RPMI7951 (cell line): Measurements from ENCODE around the gene RAB29. TPM values are rescaled to one million over a fixed set of nuclear protein-coding genes. Genes with fewer than 3 reads are reported as not detected.
"Not testable (repeated sequence)": the region's sequence is repeated elsewhere in the genome, so short reads cannot be mapped to it uniquely, and the experiment has no call there.

Experiments
- DNase-seq: peaks from one replicate; pipeline ENCODE4 v3.0.0-alpha.2; 2012; ENCODE audit warnings: low read depth
- total RNA-seq: library from RNA; depleted of rRNA; stranded (reverse); fragments of >200 nt; shearing (Covaris generic); gene quantifications from 2 replicates; pipeline ENCODE4 v1.2.3, GENCODE V29; 2014; rRNA removed

RAB29 gene
- total RNA-seq = 14.6 and 15.1 TPM in 2 replicates

GRCh38 chr1:205775015-205775716 lies at the start of gene RAB29:
TSS of gene RAB29 (minus strand) at chr1:205775482. CDS start at chr1:205774956, 526 bp downstream.
- peak; percentile 73 for DNase-seq

GRCh38 chr1:205824180-205824579 lies 48.9 kb upstream of the RAB29 start:
- no peak for DNase-seq

- DNase-seq = not testable (repeated sequence)
These were observed 48.0 kb upstream of the RAB29 start for GRCh38 chr1:205823260-205823659.

GRCh38 chr1:205822397-205822796 lies 47.1 kb upstream of the RAB29 start:
- no peak for DNase-seq

DNA sequence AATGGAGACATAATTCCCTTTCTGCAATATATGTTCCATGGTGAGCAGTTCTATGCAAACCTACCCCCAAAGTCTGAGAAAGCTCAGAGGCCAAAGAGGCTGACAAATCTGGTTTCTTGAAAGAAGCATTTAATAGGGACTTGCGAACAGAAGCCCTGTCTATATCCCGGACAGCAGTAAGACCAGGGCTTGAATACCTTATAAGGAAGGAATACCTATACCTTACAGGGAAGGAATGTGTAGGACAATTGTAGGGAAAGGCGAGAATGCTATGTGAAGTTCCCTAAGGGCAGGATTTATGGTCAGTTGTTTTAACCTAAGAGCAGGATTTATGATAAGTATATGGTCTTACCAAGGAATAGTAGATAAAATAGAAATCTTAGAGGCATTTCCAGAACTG lies 42.7 kb upstream of the RAB29 start:
- no peak for DNase-seq

GRCh38 chr1:205817364-205817763 lies 42.1 kb upstream of the RAB29 start:
- no peak for DNase-seq

- DNase-seq = no peak
These were observed 38.4 kb upstream of the RAB29 start for GRCh38 chr1:205813755-205814058.

DNA sequence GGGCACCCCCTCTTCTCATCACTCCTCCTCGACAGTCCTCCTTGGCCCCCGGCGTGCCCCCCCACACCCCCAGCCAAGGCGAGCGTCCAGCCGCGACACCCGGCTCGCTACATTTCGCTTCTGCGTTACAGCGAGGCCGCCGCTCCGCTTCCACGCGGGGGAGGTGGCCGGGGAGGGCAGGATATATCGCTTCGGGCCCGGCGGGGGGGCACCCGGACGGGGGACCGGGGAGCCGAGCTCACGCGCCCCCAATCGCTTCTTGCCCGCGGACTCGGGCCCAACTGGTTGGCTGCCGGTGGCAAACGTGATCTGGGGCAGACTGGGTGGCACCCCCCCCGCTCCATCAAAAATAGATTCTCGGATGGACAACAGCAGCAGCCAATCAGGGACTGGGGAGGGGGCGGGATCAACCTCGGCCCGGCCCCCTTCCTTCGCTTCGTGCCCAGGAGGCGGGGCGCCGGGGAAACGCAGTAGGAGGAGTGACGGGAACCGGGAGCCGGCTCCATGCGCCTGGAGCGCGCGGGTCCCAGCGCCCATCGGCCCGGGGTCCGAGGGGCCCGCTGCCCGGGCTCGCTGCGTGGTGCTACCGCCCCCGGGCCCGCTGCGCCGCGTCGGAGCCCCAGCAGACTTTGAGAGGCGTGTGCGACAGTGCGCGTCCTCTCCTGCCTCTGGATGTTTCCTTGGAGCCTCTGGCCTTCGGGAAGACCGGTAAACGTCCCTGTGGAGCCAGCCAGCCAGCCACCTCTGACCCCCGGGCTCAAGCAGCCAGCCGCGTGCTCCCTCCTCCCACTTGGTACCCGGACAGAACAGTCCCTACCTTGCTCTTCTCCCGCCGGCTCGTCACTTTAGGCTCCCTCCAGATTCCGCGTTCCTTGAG lies 37.8 kb upstream of the RAB29 start, which contains the start of gene SLC41A1:
SLC41A1 (minus strand) TSS at position 321 of the 877 bp plus-strand sequence. CDS start 2,757 bp downstream, outside the sequence.
- DNase-seq = peak; percentile 87

- DNase-seq = peak; percentile 9
These were observed 37.1 kb upstream of the RAB29 start for GRCh38 chr1:205812271-205812877.

DNA sequence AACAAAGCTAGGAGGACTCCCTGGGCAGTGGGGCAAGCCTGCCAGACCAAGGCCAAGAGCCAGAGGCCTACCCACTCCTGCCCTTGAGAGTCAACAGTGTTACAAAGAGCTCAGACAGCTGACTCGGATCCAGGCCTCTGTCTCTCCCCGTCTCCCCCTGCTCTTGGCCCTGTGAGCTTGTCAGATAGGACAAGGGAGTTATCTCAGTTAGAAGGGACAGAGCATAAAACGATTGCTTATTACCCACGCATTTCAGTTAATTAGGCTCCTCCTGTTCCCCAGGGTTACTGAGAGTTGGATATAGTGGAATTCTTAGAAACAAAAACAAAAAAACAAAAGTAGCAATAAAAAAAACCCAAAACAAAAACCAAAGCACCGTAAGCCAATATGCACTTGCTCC lies 36.4 kb upstream of the RAB29 start:
- DNase-seq = no peak

- DNase-seq = no peak
These were observed 35.3 kb upstream of the RAB29 start for GRCh38 chr1:205810448-205811157.

DNA sequence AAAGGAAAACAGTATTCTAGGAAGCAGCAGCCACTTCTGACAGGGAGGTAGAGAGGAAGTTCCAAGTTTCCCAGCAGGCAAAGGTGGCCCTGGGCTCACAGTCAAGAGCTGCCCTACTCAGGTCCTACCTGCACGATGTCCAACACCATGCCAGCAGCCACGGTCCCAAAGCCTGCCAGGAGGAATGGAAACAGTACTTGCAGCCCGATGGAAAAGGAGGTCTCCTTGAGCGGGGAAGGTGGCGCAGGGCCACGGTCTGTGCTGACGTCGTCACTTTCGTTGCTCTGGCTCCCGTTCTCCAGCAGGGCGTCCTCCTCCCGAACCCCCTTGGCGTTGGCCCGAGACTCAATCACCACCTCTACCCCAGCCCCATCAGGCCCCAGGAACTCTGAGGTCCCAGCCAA lies 34.7 kb upstream of the RAB29 start:
- DNase-seq = no peak

- no peak for DNase-seq
These were observed 34.2 kb upstream of the RAB29 start for GRCh38 chr1:205809469-205809868.

DNA sequence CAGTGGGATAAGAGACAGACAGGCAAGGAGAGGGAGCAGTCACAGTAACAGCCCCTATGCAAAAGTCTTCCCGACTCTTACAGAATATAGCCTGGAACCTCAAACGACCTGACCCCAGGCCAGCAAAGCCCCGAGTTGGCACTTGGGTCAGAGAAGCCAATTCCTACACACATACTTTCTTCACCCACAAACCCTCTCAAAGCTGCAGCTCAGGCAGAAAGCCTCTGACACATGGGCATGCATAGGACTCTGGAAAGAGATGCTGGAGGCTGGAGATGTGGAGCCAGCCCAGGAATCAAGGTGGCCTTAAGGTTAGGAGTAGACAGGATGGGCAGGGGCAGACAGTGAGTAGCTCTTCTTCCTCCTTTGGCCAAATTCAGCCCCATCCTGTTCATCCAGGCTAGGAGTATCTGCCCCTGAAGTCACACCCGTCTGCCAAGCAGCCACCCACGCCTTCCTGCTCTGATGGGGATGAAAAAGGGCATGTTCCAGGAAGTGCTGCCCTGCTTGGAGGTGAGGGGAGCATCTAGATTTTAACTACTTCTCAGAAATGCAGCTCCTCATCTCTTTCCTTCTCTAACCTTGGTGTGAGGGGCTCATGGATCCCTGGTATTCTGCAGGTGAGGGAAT lies 29.9 kb upstream of the RAB29 start:
- DNase-seq = no peak

DNA sequence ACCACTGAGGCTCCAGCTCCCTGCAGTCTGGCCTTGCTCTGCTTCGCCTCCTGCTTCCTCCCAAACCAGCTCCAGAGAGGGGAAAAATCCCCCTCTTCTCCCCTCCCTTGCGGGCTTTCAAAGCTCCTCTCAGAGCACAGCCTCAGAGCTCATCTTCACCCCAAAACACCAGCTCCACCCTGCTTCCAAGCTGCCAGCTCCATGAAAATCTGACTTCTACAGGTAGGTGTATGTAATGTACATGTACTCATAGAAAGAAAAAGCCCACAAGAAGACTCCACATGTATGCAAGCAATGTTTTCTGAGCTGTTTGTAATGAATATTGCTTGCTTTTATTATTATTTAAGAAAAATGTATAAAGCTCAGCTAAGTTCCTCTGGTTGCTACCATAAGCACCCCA lies 29.3 kb upstream of the RAB29 start:
- DNase-seq = no peak

DNA sequence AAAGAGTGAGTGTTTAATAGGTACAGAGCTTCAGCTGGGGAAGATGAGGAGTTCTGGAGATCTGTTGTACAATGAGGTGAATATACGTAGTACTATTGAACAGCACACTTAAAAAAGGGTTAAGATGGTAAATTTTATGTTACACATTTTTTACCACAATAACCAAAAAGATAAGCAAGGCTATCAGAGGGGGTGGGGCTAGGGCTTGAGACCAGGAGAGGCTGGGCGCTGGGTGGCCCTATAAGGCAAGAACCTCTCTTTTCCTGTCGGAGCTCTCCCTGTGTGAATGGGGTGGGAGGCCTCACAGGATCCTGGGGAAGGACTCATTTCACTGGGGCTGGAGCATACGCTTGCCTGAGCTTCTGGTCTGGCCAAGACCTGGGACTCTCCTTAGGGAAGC lies 28.7 kb upstream of the RAB29 start:
- DNase-seq = no peak

- DNase-seq = no peak
These were observed 26.8 kb upstream of the RAB29 start for GRCh38 chr1:205802060-205802459.

- DNase-seq = no peak
These were observed 25.9 kb upstream of the RAB29 start for GRCh38 chr1:205800981-205801703.

DNA sequence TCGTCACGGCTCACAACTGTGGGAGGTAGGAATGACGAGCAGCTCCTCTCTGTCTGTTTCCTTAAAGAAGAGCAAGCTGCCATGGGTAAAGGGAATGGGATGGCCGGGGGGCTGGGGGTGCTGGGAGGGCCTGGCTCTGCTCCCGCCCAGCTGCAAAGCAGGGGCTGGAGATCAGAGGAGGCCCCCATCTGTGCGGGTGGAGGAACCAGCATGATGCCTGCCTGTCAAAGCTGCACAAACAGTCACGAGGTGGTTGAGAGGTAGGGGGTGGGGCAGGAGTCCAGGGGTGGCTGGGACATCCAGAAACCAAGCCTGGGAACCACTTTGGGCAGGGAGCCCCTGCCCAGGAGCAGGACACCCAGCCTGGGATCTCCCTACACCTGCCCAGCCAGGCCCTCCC lies 25.1 kb upstream of the RAB29 start:
- DNase-seq = no peak

DNA sequence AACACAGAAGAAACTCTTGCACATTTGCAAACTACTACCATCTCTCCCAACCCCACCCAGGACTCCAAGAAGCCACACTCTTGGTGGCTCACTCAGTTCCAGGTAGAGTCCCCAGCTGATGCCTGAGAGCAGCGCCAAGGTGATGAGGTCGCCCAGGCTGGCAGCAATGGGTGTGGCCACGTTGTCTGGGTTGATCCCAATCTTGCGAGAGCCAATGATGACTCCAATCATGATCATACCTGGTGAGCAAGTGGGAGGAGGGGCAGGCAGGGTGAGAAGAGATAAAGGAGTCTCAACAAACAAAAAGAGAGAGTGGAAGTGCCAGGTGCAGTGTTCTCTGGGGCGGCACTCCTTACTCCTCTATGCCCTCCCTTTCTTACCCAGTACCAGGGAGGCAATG lies 23.3 kb upstream of the RAB29 start:
- DNase-seq = no peak

- no peak for DNase-seq
These were observed 21.9 kb upstream of the RAB29 start for GRCh38 chr1:205797168-205797567.
